IMR-90 (cell line): Measurements from ENCODE around the gene MICAL2. TPM values are rescaled to one million over a fixed set of nuclear protein-coding genes. Genes with fewer than 3 reads are reported as not detected.

ENCODE experiments used
- ATAC-seq: fragments of 200-7000 bp; cut with Tn5 transposase; 2 replicates; pipeline ENCODE4 v1.9.1; 2020; ENCODE audit warnings: low read depth, mild to moderate bottlenecking, moderate library complexity
- BruUV-seq: library from RNA; stranded (reverse); fragments of 400-500 nt; replicated peaks from 2 replicates; lab custom pipeline; 2021; lab: Mats Ljungman, UMichigan
- CTCF ChIA-PET: fragments of 300-600 bp; formaldehyde crosslinking; extraction: SDS; loops from one replicate; lab custom pipeline; 2021; ENCODE audit warnings: antibody characterized with exemption; lab: Yijun Ruan, JAX
- POLR2A ChIA-PET: fragments of 300-600 bp; sonication (Branson Sonifier 250); formaldehyde crosslinking; loops from one replicate; lab custom pipeline; 2022; ENCODE audit warnings: antibody characterized with exemption; ENCODE audit not compliant: unreplicated experiment; lab: Charles Lee
- DNase-seq: peaks from one replicate; pipeline ENCODE4 v3.0.0; 2013
- H2AFZ ChIP-seq: replicated peaks from 2 replicates; pipeline ENCODE3; 2013; ENCODE audit warnings: low read length, mild to moderate bottlenecking; ENCODE audit not compliant: poor library complexity
- H2AK5ac ChIP-seq: 2 replicates; pipeline ENCODE4 v1.6.1; 2013; ENCODE audit warnings: low read depth, low read length, inconsistent platforms
- H2AK9ac ChIP-seq: replicated peaks from 2 replicates; pipeline ENCODE3; 2013; ENCODE audit warnings: mild to moderate bottlenecking, low read depth, low read length, moderate library complexity; ENCODE audit not compliant: poor library complexity
- H2BK120ac ChIP-seq: 2 replicates; pipeline ENCODE4 v1.6.1; 2013; ENCODE audit warnings: low read depth, low read length, inconsistent platforms
- H2BK15ac ChIP-seq: 3 replicates; pipeline ENCODE4 v1.6.1; 2013; ENCODE audit warnings: low read depth, low read length, inconsistent platforms
- H2BK20ac ChIP-seq: 2 replicates; pipeline ENCODE4 v1.6.1; 2013; ENCODE audit warnings: low read depth, mild to moderate bottlenecking, inconsistent platforms, low read length, moderate library complexity
- H2BK5ac ChIP-seq: 2 replicates; pipeline ENCODE4 v1.6.1; 2013; ENCODE audit warnings: mild to moderate bottlenecking, low read depth, low read length, inconsistent platforms; ENCODE audit not compliant: poor library complexity, severe bottlenecking
- H3K14ac ChIP-seq: replicated peaks from 2 replicates; pipeline ENCODE4 v1.6.1; 2013; ENCODE audit warnings: low read depth, low read length, inconsistent platforms
- H3K18ac ChIP-seq: 2 replicates; pipeline ENCODE4 v1.6.1; 2013; ENCODE audit warnings: low read depth, low read length, control low read depth
- H3K23ac ChIP-seq: 2 replicates; pipeline ENCODE4 v1.6.1; 2013; ENCODE audit warnings: low read depth, low read length, inconsistent platforms
- H3K27ac ChIP-seq: 2 replicates; pipeline ENCODE4 v1.5.1; 2013; ENCODE audit warnings: mild to moderate bottlenecking, control low read depth, low read length; ENCODE audit not compliant: insufficient read depth
- H3K27me3 ChIP-seq: 2 replicates; pipeline ENCODE4 v1.6.1; 2013; ENCODE audit warnings: low read length; ENCODE audit not compliant: control insufficient read depth, insufficient read depth
- H3K36me3 ChIP-seq: 2 replicates; pipeline ENCODE4 v1.6.1; 2013; ENCODE audit warnings: low read length, mixed read lengths; ENCODE audit not compliant: control insufficient read depth, insufficient read depth
- H3K4ac ChIP-seq: 2 replicates; pipeline ENCODE4 v1.6.1; 2013; ENCODE audit warnings: low read depth, low read length, inconsistent platforms
- H3K4me1 ChIP-seq: 2 replicates; pipeline ENCODE4 v1.6.1; 2013; ENCODE audit warnings: low read length, mixed read lengths; ENCODE audit not compliant: control insufficient read depth, insufficient read depth
- H3K4me2 ChIP-seq: 2 replicates; pipeline ENCODE4 v1.6.1; 2013; ENCODE audit warnings: low read depth, mild to moderate bottlenecking, control low read depth, low read length, moderate library complexity
- H3K4me3 ChIP-seq: 2 replicates; pipeline ENCODE4 v1.5.1; 2013; ENCODE audit warnings: low read depth, mild to moderate bottlenecking, control low read depth, low read length, moderate library complexity; ENCODE audit not compliant: insufficient read depth
- H3K56ac ChIP-seq: 2 replicates; pipeline ENCODE4 v1.6.1; 2013; ENCODE audit warnings: low read length, inconsistent platforms; ENCODE audit not compliant: insufficient read depth; ENCODE audit errors: extremely low read depth
- H3K79me1 ChIP-seq, 2 experiments: 2 replicates each; pipeline ENCODE4 v1.6.1; 2013; ENCODE audit warnings: low read length in 2 of 2, inconsistent platforms in 1 of 2, low read depth in 1 of 2
- H3K9ac ChIP-seq: 2 replicates; pipeline ENCODE4 v1.6.1; 2013; ENCODE audit warnings: low read depth, low read length, control low read depth
- H3K9me1 ChIP-seq: 2 replicates; pipeline ENCODE4 v1.6.1; 2013; ENCODE audit warnings: low read length, inconsistent platforms; ENCODE audit not compliant: insufficient read depth
- H3K9me3 ChIP-seq: 2 replicates; pipeline ENCODE4 v1.6.1; 2013; ENCODE audit warnings: low read length; ENCODE audit not compliant: control insufficient read depth, insufficient read depth
- H4K20me1 ChIP-seq: 2 replicates; pipeline ENCODE4 v1.6.1; 2013; ENCODE audit warnings: low read length, inconsistent platforms; ENCODE audit not compliant: insufficient read depth
- H4K5ac ChIP-seq: 2 replicates; pipeline ENCODE4 v1.6.1; 2013; ENCODE audit warnings: mild to moderate bottlenecking, low read depth, low read length, control low read depth
- H4K8ac ChIP-seq, 2 experiments: 2 replicates each; pipeline ENCODE4 v1.6.1; 2013; ENCODE audit warnings: low read depth in 2 of 2, low read length in 2 of 2, control low read depth in 1 of 2, inconsistent platforms in 1 of 2
- H4K91ac ChIP-seq: 2 replicates; pipeline ENCODE4 v1.6.1; 2013; ENCODE audit warnings: low read depth, low read length, inconsistent platforms; ENCODE audit not compliant: insufficient read depth
- FOS ChIP-seq: fragments of 150-350 bp; IDR thresholded peaks from 2 replicates; pipeline ENCODE4 v1.6.1; 2016; ENCODE audit warnings: low read depth, low read length
- MAFK ChIP-seq: IDR thresholded peaks from 2 replicates; pipeline ENCODE4 v1.6.1; 2012; ENCODE audit warnings: low read depth, low read length, improper control_type of control experiment
- NFE2L2 ChIP-seq: fragments of 150-350 bp; IDR thresholded peaks from 2 replicates; pipeline ENCODE4 v1.6.1; 2016; ENCODE audit warnings: low read depth, mild to moderate bottlenecking, low read length
- POLR2A ChIP-seq: IDR thresholded peaks from 2 replicates; pipeline ENCODE4 v1.6.1; 2012; ENCODE audit warnings: mild to moderate bottlenecking, low read depth, low read length
- RFX5 ChIP-seq: IDR thresholded peaks from 2 replicates; pipeline ENCODE4 v1.8.0; 2012; ENCODE audit warnings: low read depth, mild to moderate bottlenecking, low read length, moderate library complexity
- WGBS, 2 experiments: methylation state at CpG; one replicate each; pipeline versions ENCODE4 v1.1.5 to v1.1.7; 2013; ENCODE audit warnings: missing lambda C conversion rate in 2 of 2; ENCODE audit not compliant: insufficient read length in 1 of 2; ENCODE audit errors: extremely low coverage in 2 of 2; 5-methylcytosine and 5-hydroxymethylcytosine counted together
- dilution Hi-C: fragments of 300-500 bp; cut with HindIII; formaldehyde crosslinking; loops from one replicate; pipeline ENCODE4 v1.14.3; 2018; ENCODE audit warnings: low sequenced_read_pairs; ENCODE audit not compliant: unreplicated experiment
- in situ Hi-C: fragments of 300-500 bp; cut with MboI; formaldehyde crosslinking; loops from 3 replicates; pipeline ENCODE4 v1.14.3; 2019; ENCODE audit warnings: low sequenced_read_pairs, inconsistent platforms, mixed read lengths
- intact Hi-C: fragments of 100-400 bp; cut with micrococcal nuclease; formaldehyde crosslinking; loops from 2 replicates; pipeline ENCODE4 v1.10.0; 2022
- polyA plus RNA-seq, 3 experiments: library from polyadenylated mRNA; depleted of rRNA; stranded (reverse); fragments of >200 nt; gene quantifications; 2 replicates each; pipeline ENCODE4 v1.2.3, GENCODE V29; 2012; ENCODE audit warnings: low replicate concordance in 1 of 3
- total RNA-seq: library from RNA; depleted of rRNA; stranded (reverse); fragments of >200 nt; gene quantifications from 2 replicates; pipeline ENCODE4 v1.2.3, GENCODE V29; 2012

The MICAL2 gene
- total and polyA plus RNA-seq, 2 of the 4 experiments (the other 2 are of a cell fraction) = 170 to 336 TPM

DNA sequence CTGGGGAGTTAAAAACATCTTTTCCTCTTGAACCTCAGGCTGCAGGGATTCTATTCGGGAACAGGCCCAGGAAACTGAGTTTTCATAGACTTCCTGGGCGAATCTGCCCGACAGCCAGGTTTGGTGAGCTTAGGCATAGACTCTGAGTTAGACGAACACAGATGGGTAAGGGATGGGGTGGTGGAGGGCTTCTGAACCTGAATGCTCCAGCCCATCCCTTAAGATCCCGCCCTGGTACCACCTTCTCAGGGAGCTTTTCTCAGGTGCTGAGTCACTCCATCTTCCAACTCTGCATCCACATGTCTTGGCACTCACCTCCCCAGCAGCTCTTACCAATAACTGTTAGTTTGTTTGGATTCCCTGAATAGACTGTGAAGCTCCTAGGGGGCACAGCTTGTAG is 37.4 kb downstream of the MICAL2 start:
- H3K9ac ChIP-seq = no peak overlapping the region
- ATAC-seq (no peak), DNase-seq (no peak)
- H3K56ac ChIP-seq = no peak overlapping the region
- peak overlapping the region; percentile 9; the same call in 1 of the 3 replicates for H2BK15ac ChIP-seq
- intact Hi-C loops (no loop called here), dilution Hi-C loops (no loop called here), in situ Hi-C loops (no loop called here)
- H2AK9ac ChIP-seq = no peak overlapping the region
- H3K79me1 ChIP-seq = peaks cover 54 to 86% of the 10 kb centered on the region in 2 experiments
- CTCF ChIA-PET = no interaction called here
- no TSS peak for BruUV-seq
- peak overlapping the region; percentile 34; the same call in 1 of the 2 replicates for H2BK120ac ChIP-seq
- H3K4me3 ChIP-seq = no peak overlapping the region
- no peak overlapping the region for H4K5ac ChIP-seq
- H3K36me3 ChIP-seq = peaks cover 7% of the 10 kb centered on the region; the same call in 1 of the 2 replicates
- peak overlapping the region in 1 of 2 experiments; percentile 49; a peak in 3 of 4 replicates for H4K8ac ChIP-seq
- H3K4me1 ChIP-seq = peaks cover 42% of the 10 kb centered on the region
- H3K9me1 ChIP-seq = peaks cover 60% of the 10 kb centered on the region
- peak overlapping the region; percentile 76; the same call in 1 of the 2 replicates for H3K14ac ChIP-seq
- peak; percentile 30; the same call in 1 of the 2 replicates for TF ChIP-seq NFE2L2
- no peak for TF ChIP-seq FOS
- no peak for TF ChIP-seq POLR2A
- TF ChIP-seq RFX5 = no peak
- no peak for TF ChIP-seq MAFK
- H3K9me3 ChIP-seq = no peaks in the 10 kb centered on the region
- no peak overlapping the region for H3K27ac ChIP-seq
- no peak overlapping the region for H2AFZ ChIP-seq
- no peak overlapping the region for H3K23ac ChIP-seq
- no peak overlapping the region for H3K4me2 ChIP-seq
- peaks cover 59% of the 10 kb centered on the region for H4K20me1 ChIP-seq
- H3K4ac ChIP-seq = peak overlapping the region; percentile 67
- 60% methylated on average over 1 of the region's 5 CpGs; no CpG with 5 or more reads in 1 of the 2 experiments for WGBS, 2 experiments
- no peaks in the 10 kb centered on the region for H3K27me3 ChIP-seq
- peak overlapping the region; percentile 18 for H2BK5ac ChIP-seq
- H3K18ac ChIP-seq = no peak overlapping the region
- peak overlapping the region; percentile 46; the same call in 1 of the 2 replicates for H2AK5ac ChIP-seq
- POLR2A ChIA-PET = no interaction called here
- peak overlapping the region; percentile 22; the same call in 1 of the 2 replicates for H4K91ac ChIP-seq
- H2BK20ac ChIP-seq = no peak overlapping the region; the same call in 1 of the 2 replicates
